GM12878 (cell line): ENCODE measurements around the gene RABL3. TPM values are rescaled to one million over a fixed set of nuclear protein-coding genes. Genes with fewer than 3 reads are reported as not detected.

Source experiments
- ATAC-seq: fragments of 200-7000 bp; cut with Tn5 transposase; 3 replicates; pipeline ENCODE4 v1.9.1; 2020; ENCODE audit warnings: mild to moderate bottlenecking, moderate library complexity
- BruUV-seq: library from RNA; stranded (reverse); fragments of 400-500 nt; replicated peaks from 2 replicates; lab custom pipeline; 2021; lab: Mats Ljungman, UMichigan
- CTCF ChIA-PET: fragments of 300-600 bp; sonication (Branson Sonifier 250); formaldehyde crosslinking; extraction: SDS; loops from one replicate; lab custom pipeline; 2021; ENCODE audit warnings: inconsistent platforms; lab: Yijun Ruan, JAX
- POLR2A ChIA-PET: fragments of 350-600 bp; formaldehyde crosslinking; extraction: SDS; loops from one replicate; lab custom pipeline; 2021; ENCODE audit warnings: inconsistent platforms; lab: Charles Lee
- RAD21 ChIA-PET: fragments of 300-600 bp; sonication (Branson Sonifier 250); formaldehyde crosslinking; loops from one replicate; lab custom pipeline; 2023; ENCODE audit warnings: antibody characterized with exemption; ENCODE audit not compliant: unreplicated experiment; lab: Charles Lee
- SMC1A ChIA-PET: fragments of 300-600 bp; sonication (Branson Sonifier 250); formaldehyde crosslinking; loops from one replicate; lab custom pipeline; 2023; ENCODE audit not compliant: unreplicated experiment, uncharacterized antibody; lab: Charles Lee
- DNase-seq: peaks from one replicate; pipeline ENCODE4 v3.0.0-alpha.2; 2011; ENCODE audit warnings: low read depth, low spot score
- FAIRE-seq: peaks from 3 replicates; lab custom pipeline; 2011; peaks lifted over from hg19 to GRCh38; lab: Jason Lieb, UNC
- H2AFZ ChIP-seq: 2 replicates; pipeline ENCODE4 v1.6.0; 2011; ENCODE audit warnings: low read depth, low read length, control low read depth; ENCODE audit not compliant: control insufficient read depth
- H3K27ac ChIP-seq: 2 replicates; pipeline ENCODE4 v1.5.1; 2011; ENCODE audit warnings: control low read depth; ENCODE audit not compliant: control insufficient read depth, insufficient read depth
- H3K27me3 ChIP-seq, 2 experiments: replicated peaks in 1 of 2; 2 replicates each; pipeline versions ENCODE4 v1.6.0 to v1.6.1; 2011; ENCODE audit warnings: low read length in 1 of 2; ENCODE audit not compliant: control insufficient read depth in 2 of 2, insufficient read depth in 2 of 2
- H3K36me3 ChIP-seq, 2 experiments: 2 replicates each; pipeline ENCODE4 v1.5.1; 2011; ENCODE audit warnings: low read length in 1 of 2; ENCODE audit not compliant: control insufficient read depth in 2 of 2, insufficient read depth in 2 of 2
- H3K4me1 ChIP-seq: 2 replicates; pipeline ENCODE4 v1.6.1; 2011; ENCODE audit warnings: mild to moderate bottlenecking, low read length, moderate library complexity, mixed read lengths; ENCODE audit not compliant: control insufficient read depth, insufficient read depth
- H3K4me2 ChIP-seq: 2 replicates; pipeline ENCODE4 v1.6.0; 2011; ENCODE audit warnings: control low read depth; ENCODE audit not compliant: control insufficient read depth, insufficient read depth
- H3K4me3 ChIP-seq: fragments of 200-600 bp; sonication (generic); 2 replicates; pipeline ENCODE4 v1.5.1; 2016
- H3K79me2 ChIP-seq: 2 replicates; pipeline ENCODE4 v1.6.0; 2011; ENCODE audit warnings: low read length; ENCODE audit not compliant: control insufficient read depth, insufficient read depth
- H3K9ac ChIP-seq: 2 replicates; pipeline ENCODE4 v1.8.0; 2011; ENCODE audit warnings: low read length, control low read depth, mixed read lengths; ENCODE audit not compliant: control insufficient read depth, insufficient read depth
- H3K9me3 ChIP-seq: replicated peaks from 3 replicates; pipeline ENCODE4 v1.5.1; 2011; ENCODE audit warnings: mild to moderate bottlenecking, low read length; ENCODE audit not compliant: control insufficient read depth, insufficient read depth
- H4K20me1 ChIP-seq: 2 replicates; pipeline ENCODE4 v1.6.0; 2011; ENCODE audit not compliant: control insufficient read depth, insufficient read depth
- BHLHE40 ChIP-seq, 2 experiments: fragments of 450-650 bp in 1 of 2; IDR thresholded peaks; 2 replicates each; pipeline ENCODE4 v1.6.1; 2011 to 2017; ENCODE audit warnings: low read depth in 2 of 2, borderline replicate concordance in 1 of 2, improper control_type of control experiment in 1 of 2, low read length in 1 of 2, mild to moderate bottlenecking in 1 of 2
- BRCA1 ChIP-seq: IDR thresholded peaks from 2 replicates; pipeline ENCODE4 v1.6.1; 2011; ENCODE audit warnings: low read depth, low read length, improper control_type of control experiment
- HCFC1 ChIP-seq: fragments of 150-350 bp; IDR thresholded peaks from 2 replicates; pipeline ENCODE4 v1.6.1; 2014; ENCODE audit warnings: low read length
- IKZF2 ChIP-seq, 2 experiments: fragments of 450-650 bp; IDR thresholded peaks; 2 replicates each; pipeline ENCODE4 v1.6.1; 2017; ENCODE audit warnings: mild to moderate bottlenecking in 2 of 2, moderate library complexity in 2 of 2
- IRF4 ChIP-seq: IDR thresholded peaks from 2 replicates; pipeline ENCODE4 v1.6.1; 2011; ENCODE audit warnings: low read depth, low read length
- JUNB ChIP-seq: IDR thresholded peaks from 2 replicates; pipeline ENCODE4 v1.6.1; 2016; ENCODE audit warnings: antibody characterized with exemption, mild to moderate bottlenecking
- JUND ChIP-seq: IDR thresholded peaks from 2 replicates; pipeline ENCODE4 v1.6.1; 2012; ENCODE audit warnings: low read depth, mild to moderate bottlenecking, low read length, improper control_type of control experiment, moderate library complexity
- MTA3 ChIP-seq: IDR thresholded peaks from 2 replicates; pipeline ENCODE4 v1.6.1; 2012; ENCODE audit warnings: low read length, inconsistent platforms, borderline replicate concordance
- RELB ChIP-seq: fragments of 450-650 bp; IDR thresholded peaks from 2 replicates; pipeline ENCODE4 v1.6.1; 2017; ENCODE audit warnings: low read depth, mild to moderate bottlenecking, moderate library complexity
- SREBF2 ChIP-seq: IDR thresholded peaks from 2 replicates; pipeline ENCODE4 v1.6.1; 2012; ENCODE audit warnings: mild to moderate bottlenecking, low read length
- STAT1 ChIP-seq: fragments of 450-650 bp; conservative IDR thresholded peaks from 2 replicates; pipeline ENCODE4 v1.6.1; 2014; ENCODE audit warnings: antibody characterized with exemption, mild to moderate bottlenecking
- STAT3 ChIP-seq: IDR thresholded peaks from 2 replicates; pipeline ENCODE4 v1.6.1; 2011; ENCODE audit warnings: low read depth, low read length, improper control_type of control experiment
- TCF3 ChIP-seq: IDR thresholded peaks from 2 replicates; pipeline ENCODE4 v1.6.1; 2012; ENCODE audit warnings: low read depth, mild to moderate bottlenecking, low read length, borderline replicate concordance; ENCODE audit not compliant: insufficient read depth
- ZSCAN29 ChIP-seq: fragments of 450-650 bp; IDR thresholded peaks from 2 replicates; pipeline ENCODE4 v1.6.1; 2017; ENCODE audit warnings: mild to moderate bottlenecking, moderate library complexity
- WGBS: methylation state at CpG from one replicate; pipeline ENCODE4 v1.1.6; 2016; ENCODE audit warnings: low lambda C conversion rate; ENCODE audit not compliant: insufficient replicate concordance, insufficient coverage; ENCODE audit errors: missing lambda C conversion rate; 5-methylcytosine and 5-hydroxymethylcytosine counted together
- in situ Hi-C: fragments of 300-500 bp; cut with MboI; formaldehyde crosslinking; loops from 9 replicates; pipeline ENCODE4 v1.14.3; 2018; ENCODE audit warnings: mixed read lengths
- intact Hi-C: fragments of 100-400 bp; cut with micrococcal nuclease; formaldehyde crosslinking; loops from one replicate; pipeline ENCODE4 v1.14.2; 2022; ENCODE audit not compliant: unreplicated experiment
- polyA plus RNA-seq, 11 experiments: library from polyadenylated mRNA; depleted of rRNA in 4 of 11; unstranded in 6 of 11; stranded (reverse) in 5 of 11; fragments of >200 nt; fragmentation: Nextera tagmentation in 4 of 11; fragmentation: Illumina TruSeq in 1 of 11; extraction: Ambion mirVana in 4 of 11; extraction: Trizol in 1 of 11; gene quantifications; 1 replicate in 1 of 11; 2 replicates in 10 of 11; pipeline versions ENCODE4 v1.2.1 to v1.2.3, GENCODE V29; 2011 to 2016; ENCODE audit warnings: inconsistent platforms in 2 of 11, missing spikeins in 2 of 11, low read depth in 1 of 11
- total RNA-seq, 4 experiments: library from RNA; depleted of rRNA in 3 of 4; stranded (reverse); fragments of >200 nt in 3 of 4; fragmentation: Illumina TruSeq in 1 of 4; extraction: Trizol in 1 of 4; gene quantifications; 2 replicates each; pipeline versions ENCODE4 v1.2.1 to v1.2.3, GENCODE V29; 2013 to 2021

RABL3 gene
- total and polyA plus RNA-seq, 10 of the 15 experiments (the other 5 are each of a cell fraction or from before 2014, with no cell fraction given): 10.5 to 38.0 (median 25.2) TPM

DNA sequence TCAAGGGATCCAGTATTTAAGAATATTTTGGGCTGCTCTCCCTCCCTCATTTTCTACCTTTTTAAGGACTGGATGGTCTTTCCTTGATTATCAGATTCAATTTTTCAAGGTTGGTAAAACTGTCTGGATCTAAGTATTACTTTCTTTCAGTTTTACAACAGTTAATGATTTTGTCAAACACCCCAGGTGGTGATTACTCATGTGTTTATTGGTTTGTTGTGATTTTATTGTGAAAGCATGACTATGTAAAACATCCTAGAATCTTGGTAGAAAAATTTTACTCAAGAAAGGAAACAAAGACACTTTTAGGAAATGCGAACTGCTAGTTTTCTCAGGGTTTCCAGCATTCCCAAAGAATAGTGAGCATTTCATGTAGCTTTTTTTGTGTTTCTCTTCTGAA is 7.5 kb upstream of the RABL3 start:
- no peaks in the 10 kb centered on the region for H3K27me3 ChIP-seq
- no peak; the same call in 2 of the 3 replicates for ATAC-seq
- peaks cover 1% of the 10 kb centered on the region for H3K9me3 ChIP-seq
- H3K36me3 ChIP-seq: no peaks in the 10 kb centered on the region; a peak in 3 of 4 replicates
- peaks cover 31% of the 10 kb centered on the region for H3K79me2 ChIP-seq
- RAD21 ChIA-PET: interaction anchor here (0.7 kb wide), 1 partner anchor 33 kb away, joined by 3 read pairs; no protein-coding TSS in a partner anchor
- intact Hi-C loops (no loop called here), in situ Hi-C loops (no loop called here)
- BruUV-seq: no TSS peak
- WGBS: 100% methylated on average over 1 of the region's 1 CpG
- no peak for DNase-seq
- FAIRE-seq: no peak
- H4K20me1 ChIP-seq: no peaks in the 10 kb centered on the region
- H2AFZ ChIP-seq: no peak overlapping the region
- POLR2A ChIA-PET: interaction anchor here (0.5 kb wide), 1 partner anchor 36 kb away, joined by 3 read pairs; no protein-coding TSS in a partner anchor
- H3K4me1 ChIP-seq: no peaks in the 10 kb centered on the region
- H3K4me2 ChIP-seq: no peak overlapping the region
- no peak overlapping the region for H3K9ac ChIP-seq
- TF ChIP-seq SREBF2 (no peak), BRCA1 (no peak), TCF3 (no peak), MTA3 (no peak), ZSCAN29 (no peak), STAT1 (no peak), RELB (no peak), BHLHE40 (IDR thresholded peaks at IDR 0.05; ENCODE audit: borderline replicate concordance in 1 of 2, low read depth in 2 of 2, low read length in 1 of 2) (no peak), IKZF2 (IDR thresholded peaks at IDR 0.05) (no peak), JUNB (no peak), JUND (no peak), STAT3 (no peak), HCFC1 (no peak), IRF4 (no peak)
- TF ChIP-seq, all 136 proteins: peak for 0
- ChIA-PET CTCF (no interaction called here), SMC1A (interaction anchor here (1.7 kb wide), 1 partner anchor 13 kb away, joined by 5 read pairs; no protein-coding TSS in a partner anchor)
- Histone ChIP-seq H3K27ac (no peak overlapping the region), H3K4me3 (no peak overlapping the region)
